K562 (cell line): Measurements from ENCODE around the gene CBX8. TPM values are rescaled to one million over a fixed set of nuclear protein-coding genes. Genes with fewer than 3 reads are reported as not detected.

Experiments used
- ATAC-seq: fragments of 200-7000 bp; cut with Tn5 transposase; 3 replicates; pipeline ENCODE4 v1.9.1; 2020; ENCODE audit warnings: moderate library complexity
- BruUV-seq: library from RNA; stranded (reverse); fragments of 400-500 nt; replicated peaks from 2 replicates; lab custom pipeline; 2021; lab: Mats Ljungman, UMichigan
- CTCF ChIA-PET: fragments of 300-600 bp; formaldehyde crosslinking; extraction: SDS; loops from one replicate; lab custom pipeline; 2021; ENCODE audit warnings: low intra/inter-chr PET ratio; lab: Yijun Ruan, JAX
- POLR2A ChIA-PET: fragments of 300-600, 350-650 bp; sonication (Branson Sonifier 250); formaldehyde crosslinking; extraction: SDS; loops from one replicate; lab custom pipeline; 2021; ENCODE audit warnings: antibody characterized with exemption, inconsistent platforms; lab: Yijun Ruan, JAX
- DNase-seq, 4 experiments: peaks; one replicate each; pipeline versions ENCODE4 v3.0.0 to v3.0.0-alpha.2; 2011 to 2018; ENCODE audit warnings: low spot score in 3 of 4, mixed read lengths in 3 of 4; ENCODE audit errors: extremely low read depth in 1 of 4
- FAIRE-seq: peaks from 2 replicates; lab custom pipeline; 2011; peaks lifted over from hg19 to GRCh38; lab: Jason Lieb, UNC
- H2AFZ ChIP-seq: 2 replicates; pipeline ENCODE4 v1.6.0; 2011; ENCODE audit warnings: low read depth, low read length, control low read depth, inconsistent platforms
- H3K27ac ChIP-seq: fragments of 200-600 bp; 3 replicates; pipeline ENCODE4 v1.8.0; 2011; ENCODE audit warnings: low read depth, mild to moderate bottlenecking, control low read depth, inconsistent platforms, low read length, moderate library complexity, mixed read lengths; ENCODE audit errors: extremely low read depth
- H3K27me3 ChIP-seq, 2 experiments: fragments of 300-600 bp in 1 of 2; 2 replicates in 1 of 2; 3 replicates in 1 of 2; pipeline versions ENCODE4 v1.6.0 to v1.8.0; 2011; ENCODE audit warnings: inconsistent platforms in 2 of 2, low read length in 2 of 2, mild to moderate bottlenecking in 1 of 2, mixed read lengths in 1 of 2, moderate library complexity in 1 of 2; ENCODE audit not compliant: control insufficient read depth in 2 of 2, insufficient read depth in 2 of 2
- H3K36me3 ChIP-seq: fragments of 300-600 bp; 3 replicates; pipeline ENCODE4 v1.8.0; 2011; ENCODE audit warnings: mild to moderate bottlenecking, low read length, inconsistent platforms; ENCODE audit not compliant: control insufficient read depth, insufficient read depth
- H3K4me1 ChIP-seq, 2 experiments: fragments of 200-600 bp in 1 of 2; replicated peaks in 1 of 2; 2 replicates in 1 of 2; 3 replicates in 1 of 2; pipeline versions ENCODE4 v1.5.1 to v1.8.0; 2011; ENCODE audit warnings: inconsistent platforms in 2 of 2, low read length in 2 of 2, mild to moderate bottlenecking in 1 of 2, mixed read lengths in 1 of 2, moderate library complexity in 1 of 2; ENCODE audit not compliant: control insufficient read depth in 2 of 2, insufficient read depth in 2 of 2
- H3K4me2 ChIP-seq: 2 replicates; pipeline ENCODE4 v1.6.1; 2011; ENCODE audit warnings: low read length, control low read depth, inconsistent platforms, mixed read lengths; ENCODE audit not compliant: insufficient read depth
- H3K4me3 ChIP-seq: fragments of 200-600 bp; sonication (generic), shearing (Covaris generic); 2 replicates; pipeline ENCODE4 v1.5.1; 2016; ENCODE audit warnings: control low read depth, inconsistent platforms
- H3K79me2 ChIP-seq: fragments of 200-600 bp; 3 replicates; pipeline ENCODE4 v1.8.0; 2011; ENCODE audit warnings: low read length, inconsistent platforms; ENCODE audit not compliant: control insufficient read depth, insufficient read depth
- H3K9ac ChIP-seq, 2 experiments: 2 replicates each; pipeline versions ENCODE4 v1.6.0 to v1.6.1; 2011; ENCODE audit warnings: low read depth in 2 of 2, low read length in 2 of 2, control low read depth in 1 of 2, inconsistent platforms in 1 of 2, mild to moderate bottlenecking in 1 of 2, mixed read lengths in 1 of 2; ENCODE audit not compliant: insufficient read depth in 1 of 2
- H3K9me1 ChIP-seq: one replicate; pipeline ENCODE4 v1.6.0; 2011; ENCODE audit warnings: inconsistent platforms, mild to moderate bottlenecking, low read length, moderate library complexity; ENCODE audit not compliant: control insufficient read depth, insufficient read depth
- H3K9me3 ChIP-seq: replicated peaks from 2 replicates; pipeline ENCODE4 v1.5.1; 2011; ENCODE audit warnings: low read depth, low read length, inconsistent platforms; ENCODE audit not compliant: control insufficient read depth, insufficient read depth
- H4K20me1 ChIP-seq: replicated peaks from 2 replicates; pipeline ENCODE4 v1.6.1; 2011; ENCODE audit warnings: low read length, inconsistent platforms, mixed read lengths; ENCODE audit not compliant: control insufficient read depth, insufficient read depth
- ZNF583 ChIP-seq: fragments of 250-450 bp; sonication (Bioruptor Pico); IDR thresholded peaks from 2 replicates; pipeline ENCODE4 v1.4.0; 2020
- WGBS: fragments of 100-300 bp; shearing (Covaris generic); methylation state at CpG from one replicate; pipeline ENCODE4 v1.1.6; 2016; ENCODE audit warnings: low coverage, mixed read lengths; ENCODE audit not compliant: insufficient coverage; ENCODE audit errors: missing lambda C conversion rate; 5-methylcytosine and 5-hydroxymethylcytosine counted together
- in situ Hi-C: fragments of 300-500 bp; cut with MboI; formaldehyde crosslinking; loops from 4 replicates; pipeline ENCODE4 v1.15.0; 2018; ENCODE audit warnings: inconsistent platforms, mixed read lengths
- intact Hi-C: fragments of 100-400 bp; cut with micrococcal nuclease; formaldehyde crosslinking; loops from 2 replicates; pipeline ENCODE4 v1.14.2; 2022
- polyA plus RNA-seq, 8 experiments: library from polyadenylated mRNA; depleted of rRNA in 4 of 8; stranded (reverse) in 5 of 8; unstranded in 3 of 8; fragments of >200 nt; fragmentation: Nextera tagmentation in 2 of 8; fragmentation: Illumina TruSeq in 1 of 8; extraction: Ambion mirVana in 2 of 8; extraction: Trizol in 1 of 8; gene quantifications; 2 replicates each; pipeline versions ENCODE4 v1.2.1 to v1.2.3, GENCODE V29; 2011 to 2014; ENCODE audit warnings: inconsistent platforms in 1 of 8, missing spikeins in 1 of 8
- total RNA-seq, 7 experiments: library from RNA; depleted of rRNA in 6 of 7; stranded (reverse); fragments of >200 nt in 6 of 7; fragmentation: Illumina TruSeq in 2 of 7; extraction: Trizol in 2 of 7; gene quantifications; 2 replicates each; pipeline versions ENCODE4 v1.2.1 to v1.2.3, GENCODE V29; 2011 to 2021; ENCODE audit warnings: low replicate concordance in 1 of 7
- TF ChIP-seq, protein P1 (sequence below): sonication (generic); formaldehyde crosslinking; IDR thresholded peaks from 2 replicates; pipeline ENCODE4 v1.8.1; 2023; ENCODE audit warnings: mild to moderate bottlenecking, missing genetic modification reagents

CBX8 gene
- total and polyA plus RNA-seq, 9 of the 15 experiments (the other 6 are each of a cell fraction or from before 2014, with no cell fraction given): 0.08 to 11.9 (median 2.6) TPM

- BruUV-seq: no TSS peak
- FAIRE-seq (no peak), ATAC-seq (no peak)
- 84% methylated on average over 20 of the region's 41 CpGs for WGBS
- Histone ChIP-seq H3K27me3 (no peaks in the 10 kb centered on the region), H3K4me1 (peaks cover 40 to 72% of the 10 kb centered on the region in 2 experiments), H3K9me1 (no peaks in the 10 kb centered on the region), H3K79me2 (no peaks in the 10 kb centered on the region), H3K9ac (no peak overlapping the region), H3K4me2 (no peak overlapping the region), H3K36me3 (no peaks in the 10 kb centered on the region), H3K27ac (no peak overlapping the region), H3K9me3 (no peaks in the 10 kb centered on the region)
- in situ Hi-C loops (no loop called here), intact Hi-C loops (no loop called here)
- CTCF ChIA-PET: no interaction called here
- POLR2A ChIA-PET: interaction anchor here (0.7 to 18.8 kb wide), 2 partner anchors 17 to 57 kb away, joined by 3 to 386 read pairs; partner anchors contain the start of gene CBX4
- TF ChIP-seq, protein P1, sequence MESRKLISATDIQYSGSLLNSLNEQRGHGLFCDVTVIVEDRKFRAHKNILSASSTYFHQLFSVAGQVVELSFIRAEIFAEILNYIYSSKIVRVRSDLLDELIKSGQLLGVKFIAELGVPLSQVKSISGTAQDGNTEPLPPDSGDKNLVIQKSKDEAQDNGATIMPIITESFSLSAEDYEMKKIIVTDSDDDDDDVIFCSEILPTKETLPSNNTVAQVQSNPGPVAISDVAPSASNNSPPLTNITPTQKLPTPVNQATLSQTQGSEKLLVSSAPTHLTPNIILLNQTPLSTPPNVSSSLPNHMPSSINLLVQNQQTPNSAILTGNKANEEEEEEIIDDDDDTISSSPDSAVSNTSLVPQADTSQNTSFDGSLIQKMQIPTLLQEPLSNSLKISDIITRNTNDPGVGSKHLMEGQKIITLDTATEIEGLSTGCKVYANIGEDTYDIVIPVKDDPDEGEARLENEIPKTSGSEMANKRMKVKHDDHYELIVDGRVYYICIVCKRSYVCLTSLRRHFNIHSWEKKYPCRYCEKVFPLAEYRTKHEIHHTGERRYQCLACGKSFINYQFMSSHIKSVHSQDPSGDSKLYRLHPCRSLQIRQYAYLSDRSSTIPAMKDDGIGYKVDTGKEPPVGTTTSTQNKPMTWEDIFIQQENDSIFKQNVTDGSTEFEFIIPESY (CRISPR knock-in tag): 0 out of 2 replicates have a peak, but pooled peaks have one; percentile 16
- no peak for TF ChIP-seq ZNF583 (CRISPR knock-in tag)
- TF ChIP-seq, all 486 proteins: peak for 1
- H3K4me3 ChIP-seq: no peak overlapping the region
- no peak overlapping the region for H2AFZ ChIP-seq
- no peaks in the 10 kb centered on the region for H4K20me1 ChIP-seq
- no peak for DNase-seq
Measured at GRCh38 chr17:79815836-79816461, 19.1 kb upstream of the CBX8 start.
